ENCODE data around the gene ADAM22. TPM values are rescaled to one million over a fixed set of nuclear protein-coding genes. Genes with fewer than 3 reads are reported as not detected.
A peak's percentile ranks its signal among the peaks of the same experiment; 100 is the strongest.

Gene ADAM22
- total and polyA plus RNA-seq, 2 donors from 2014 or later: 2.2 to 7.9 TPM

GRCh38 chr7:88219781-88220747, 286.0 kb downstream of the ADAM22 start, which contains the start of gene SRI:
TSS of gene SRI (minus strand) at chr7:88220038. CDS start at chr7:88220026, 12 bp downstream.
- Histone ChIP-seq H3K27ac (ENCODE audit: low read depth in 2 of 2, low read length in 2 of 2) (peak within 1 kb of the TSS; percentile 96 to 97), H3K27me3 (ENCODE audit: control insufficient read depth, insufficient read depth, low read length) (no peaks in the 10 kb centered on the region), H3K4me1 (ENCODE audit: control insufficient read depth in 2 of 3, insufficient read depth in 2 of 3, low read depth in 1 of 3, low read length in 3 of 3) (peaks cover 2 to 3% (median 3%) of the 10 kb centered on the region in 3 donors), H3K4me3 (ENCODE audit: low read length in 3 of 3) (peak within 1 kb of the TSS; percentile 69 to 90 (median 87)), H3K9me3 (ENCODE audit: control insufficient read depth in 2 of 3, insufficient read depth in 1 of 3, low read length in 3 of 3) (no peaks in the 10 kb centered on the region), H3K36me3 (ENCODE audit: control insufficient read depth in 2 of 3, insufficient read depth in 3 of 3, low read length in 3 of 3) (peaks cover 3 to 7% (median 4%) of the 10 kb centered on the region in 3 donors), H3K9ac (ENCODE audit: low read length in 3 of 3) (peak within 1 kb of the TSS; percentile 63 to 93 (median 70))
- intact Hi-C loops (cut with DNase I): no loop called here
- DNase-seq (peak; percentile 86 to 95 (median 91)), FAIRE-seq (no peak)
- peak; percentile 56 for TF ChIP-seq CTCF (IDR thresholded peaks at IDR 0.05; ENCODE audit: borderline replicate concordance, extremely low read depth, insufficient read depth)

- no peak overlapping the region for H3K4me3 ChIP-seq (ENCODE audit: low read length in 3 of 3)
- intact Hi-C loops (cut with DNase I): no loop called here
- no peak overlapping the region for H3K27ac ChIP-seq (ENCODE audit: low read depth in 2 of 2, low read length in 2 of 2)
- H3K4me1 ChIP-seq (ENCODE audit: control insufficient read depth in 2 of 3, insufficient read depth in 2 of 3, low read depth in 1 of 3, low read length in 3 of 3): peaks cover 0 to under 1% (median under 1%) of the 10 kb centered on the region in 3 donors
- H3K36me3 ChIP-seq (ENCODE audit: control insufficient read depth in 2 of 3, insufficient read depth in 3 of 3, low read length in 3 of 3): no peaks in the 10 kb centered on the region
- H3K27me3 ChIP-seq (ENCODE audit: control insufficient read depth, insufficient read depth, low read length): no peaks in the 10 kb centered on the region
- FAIRE-seq (no peak), DNase-seq (no peak)
- no peak overlapping the region for H3K9ac ChIP-seq (ENCODE audit: low read length in 3 of 3)
- H3K9me3 ChIP-seq (ENCODE audit: control insufficient read depth in 2 of 3, insufficient read depth in 1 of 3, low read length in 3 of 3): no peaks in the 10 kb centered on the region
- no peak for TF ChIP-seq CTCF (IDR thresholded peaks at IDR 0.05; ENCODE audit: borderline replicate concordance, extremely low read depth, insufficient read depth)
These were observed 289.2 kb downstream of the ADAM22 start for GRCh38 chr7:88223265-88223664.

- DNase-seq (no peak), FAIRE-seq (no peak)
- Histone ChIP-seq H3K27ac (ENCODE audit: low read depth in 2 of 2, low read length in 2 of 2) (no peak overlapping the region), H3K4me1 (ENCODE audit: control insufficient read depth in 2 of 3, insufficient read depth in 2 of 3, low read depth in 1 of 3, low read length in 3 of 3) (no peaks in the 10 kb centered on the region), H3K4me3 (ENCODE audit: low read length in 3 of 3) (no peak overlapping the region), H3K27me3 (ENCODE audit: control insufficient read depth, insufficient read depth, low read length) (no peaks in the 10 kb centered on the region), H3K9ac (ENCODE audit: low read length in 3 of 3) (no peak overlapping the region), H3K9me3 (ENCODE audit: control insufficient read depth in 2 of 3, insufficient read depth in 1 of 3, low read length in 3 of 3) (no peaks in the 10 kb centered on the region), H3K36me3 (ENCODE audit: control insufficient read depth in 2 of 3, insufficient read depth in 3 of 3, low read length in 3 of 3) (no peaks in the 10 kb centered on the region)
- intact Hi-C loops (cut with DNase I): no loop called here
- TF ChIP-seq CTCF (IDR thresholded peaks at IDR 0.05; ENCODE audit: borderline replicate concordance, extremely low read depth, insufficient read depth): no peak
These were observed 290.7 kb downstream of the ADAM22 start for GRCh38 chr7:88224601-88225275.

Data from kidney (tissue), 14 donors.